Measurements from ENCODE around the gene BAD.
"Not testable (repeated sequence)": the region's sequence is repeated elsewhere in the genome, so short reads cannot be mapped to it uniquely, and the experiment has no call there.

Gene BAD

DNA sequence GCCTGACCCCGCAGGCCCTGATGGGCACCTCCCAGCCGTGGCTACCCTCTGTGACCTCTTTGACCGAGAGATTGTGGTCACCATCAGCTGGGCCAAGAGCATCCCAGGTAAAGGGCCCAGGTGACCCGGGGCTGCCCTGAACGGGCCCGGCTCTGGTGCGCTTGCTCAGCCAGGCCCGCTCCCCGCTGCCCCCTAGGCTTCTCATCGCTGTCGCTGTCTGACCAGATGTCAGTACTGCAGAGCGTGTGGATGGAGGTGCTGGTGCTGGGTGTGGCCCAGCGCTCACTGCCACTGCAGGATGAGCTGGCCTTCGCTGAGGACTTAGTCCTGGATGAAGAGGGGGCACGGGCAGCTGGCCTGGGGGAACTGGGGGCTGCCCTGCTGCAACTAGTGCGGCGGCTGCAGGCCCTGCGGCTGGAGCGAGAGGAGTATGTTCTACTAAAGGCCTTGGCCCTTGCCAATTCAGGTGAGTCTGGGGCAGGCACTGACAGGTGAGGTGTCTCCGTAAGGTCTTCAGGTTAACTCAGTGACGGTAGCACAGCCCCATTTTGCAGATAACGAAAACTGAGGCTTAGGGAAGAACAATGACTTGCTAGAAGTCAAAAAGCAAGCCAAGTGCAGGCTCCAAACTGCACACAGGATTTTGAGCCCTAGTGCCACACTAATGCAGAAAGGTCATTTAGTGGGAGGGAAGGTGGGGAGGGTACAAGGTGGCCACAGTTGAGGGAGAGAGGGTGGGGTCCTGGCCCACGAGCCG is 30.5 kb upstream of the BAD start:
- DNase-seq (ENCODE audit: low read depth in 2 of 2) = no peak

DNA sequence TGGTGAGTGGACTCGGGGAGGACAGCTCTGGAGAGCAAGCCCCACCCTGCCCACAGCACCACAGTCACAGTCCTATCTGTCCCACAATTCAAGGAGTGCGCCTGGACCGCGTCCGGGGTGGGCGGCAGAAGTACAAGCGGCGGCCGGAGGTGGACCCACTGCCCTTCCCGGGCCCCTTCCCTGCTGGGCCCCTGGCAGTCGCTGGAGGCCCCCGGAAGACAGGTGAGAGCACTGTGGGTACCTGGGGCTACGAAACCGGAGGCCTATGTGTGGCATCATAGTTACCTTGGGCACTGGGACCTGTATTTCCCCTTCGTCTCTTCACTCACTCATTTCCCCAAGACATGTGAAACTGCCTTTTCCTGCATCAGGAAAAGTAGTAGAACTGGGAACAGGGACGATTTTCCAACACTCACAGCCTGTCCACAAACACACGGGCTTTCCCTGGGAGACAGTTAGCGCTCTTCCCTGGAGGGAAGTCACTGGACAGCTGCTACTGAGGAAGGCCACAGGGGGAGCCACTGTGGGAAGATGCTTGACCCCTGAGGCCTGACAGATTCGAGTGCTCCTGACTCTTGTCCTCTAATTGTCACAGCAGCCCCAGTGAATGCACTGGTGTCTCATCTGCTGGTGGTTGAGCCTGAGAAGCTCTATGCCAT is 29.8 kb upstream of the BAD start:
- DNase-seq (ENCODE audit: low read depth in 2 of 2) = no peak

DNA sequence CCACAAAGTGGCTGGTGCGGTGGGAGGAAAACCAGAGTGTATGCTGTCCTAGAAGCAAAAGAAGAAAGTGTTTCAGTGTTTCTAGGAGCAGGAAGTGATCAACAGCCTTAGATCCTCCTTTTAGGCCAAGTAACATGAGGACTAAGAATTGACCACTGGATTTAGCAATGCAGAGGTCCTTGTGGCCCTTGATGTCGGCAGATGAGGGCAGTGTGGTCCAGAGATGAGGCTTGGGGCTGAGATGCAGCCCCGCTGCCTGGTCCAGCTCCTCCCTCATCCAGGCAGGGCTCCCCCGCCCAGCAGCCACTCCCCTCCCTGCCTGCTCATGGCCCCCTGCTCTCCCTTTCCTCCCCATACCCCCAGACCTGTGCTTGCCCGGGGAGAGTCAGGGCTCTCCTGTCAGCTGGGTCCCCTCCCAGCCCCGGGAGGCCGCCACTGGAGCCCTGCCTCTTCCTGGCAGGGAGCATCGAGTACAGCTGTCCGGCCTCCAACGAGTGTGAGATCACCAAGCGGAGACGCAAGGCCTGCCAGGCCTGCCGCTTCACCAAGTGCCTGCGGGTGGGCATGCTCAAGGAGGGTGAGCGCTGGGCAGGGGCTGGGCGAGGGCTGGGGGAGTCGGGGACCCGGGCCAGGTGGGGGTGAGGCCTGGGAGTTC is 29.2 kb upstream of the BAD start:
- DNase-seq (ENCODE audit: low read depth in 2 of 2) = no peak

DNA sequence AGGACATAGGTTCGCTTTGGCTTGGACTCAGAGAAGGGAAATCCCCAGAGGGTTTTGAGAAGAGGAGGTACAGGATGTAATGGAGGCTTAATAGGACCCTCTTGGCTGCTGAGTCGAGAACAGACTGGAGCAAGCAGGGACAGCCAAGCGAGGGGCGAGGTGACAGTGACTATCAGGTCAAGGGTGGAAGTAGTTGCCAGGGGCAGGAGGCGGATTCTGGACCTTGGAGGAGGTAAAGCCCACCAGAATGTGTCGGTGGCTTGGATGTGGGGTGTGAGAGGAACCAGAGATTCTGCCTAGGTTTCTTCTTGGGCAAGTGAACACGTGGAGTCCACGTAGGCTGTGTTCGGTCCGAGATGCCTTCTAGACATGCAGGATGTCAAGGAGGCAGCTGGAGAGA is 28.5 kb upstream of the BAD start:
- no peak for DNase-seq (ENCODE audit: low read depth in 2 of 2)

DNA sequence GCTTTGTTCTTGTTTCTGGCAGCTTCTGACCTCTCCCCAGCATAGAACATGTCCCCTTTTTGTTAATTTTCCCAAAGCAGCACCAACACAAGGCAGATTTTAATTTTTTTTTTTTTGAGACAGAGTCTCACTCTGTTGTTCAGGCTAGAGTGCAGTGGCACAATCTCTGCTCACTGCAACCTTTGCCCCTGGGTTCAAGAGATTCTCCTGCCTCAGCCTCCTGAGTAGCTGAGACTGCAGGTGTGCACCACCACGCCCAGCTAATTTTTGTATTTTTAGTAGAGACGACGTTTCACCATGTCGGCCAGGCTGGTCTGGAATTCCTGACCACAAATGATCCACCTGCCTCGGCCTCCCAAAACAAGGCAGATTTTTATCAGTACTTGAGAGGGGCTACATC is 23.3 kb upstream of the BAD start:
- not testable (repeated sequence) for DNase-seq (ENCODE audit: low read depth in 2 of 2)

DNA sequence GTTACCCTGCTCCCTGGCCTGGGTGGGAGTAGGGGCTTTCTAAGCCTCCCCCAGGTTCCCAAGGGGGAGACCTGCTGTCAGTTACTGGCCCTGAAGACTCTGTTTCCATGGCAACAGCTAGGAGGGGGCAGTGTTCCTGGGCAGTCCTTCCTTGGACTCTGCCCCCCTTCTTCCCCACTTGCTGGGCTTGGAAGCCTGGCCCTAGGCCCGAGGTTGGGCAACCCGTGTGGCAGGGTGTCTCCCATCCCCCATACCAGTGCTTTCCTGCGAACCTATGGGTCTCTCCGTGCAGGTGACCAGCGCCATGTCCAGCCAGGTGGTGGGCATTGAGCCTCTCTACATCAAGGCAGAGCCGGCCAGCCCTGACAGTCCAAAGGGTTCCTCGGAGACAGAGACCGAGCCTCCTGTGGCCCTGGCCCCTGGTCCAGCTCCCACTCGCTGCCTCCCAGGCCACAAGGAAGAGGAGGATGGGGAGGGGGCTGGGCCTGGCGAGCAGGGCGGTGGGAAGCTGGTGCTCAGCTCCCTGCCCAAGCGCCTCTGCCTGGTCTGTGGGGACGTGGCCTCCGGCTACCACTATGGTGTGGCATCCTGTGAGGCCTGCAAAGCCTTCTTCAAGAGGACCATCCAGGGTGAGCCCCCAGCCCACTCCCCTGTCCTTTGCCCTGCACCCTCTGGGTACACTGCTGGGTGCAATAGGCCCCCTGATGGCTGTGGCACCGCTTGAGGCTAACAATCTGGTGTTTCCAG is 22.6 kb upstream of the BAD start:
- DNase-seq (ENCODE audit: low read depth in 2 of 2) = no peak

DNA sequence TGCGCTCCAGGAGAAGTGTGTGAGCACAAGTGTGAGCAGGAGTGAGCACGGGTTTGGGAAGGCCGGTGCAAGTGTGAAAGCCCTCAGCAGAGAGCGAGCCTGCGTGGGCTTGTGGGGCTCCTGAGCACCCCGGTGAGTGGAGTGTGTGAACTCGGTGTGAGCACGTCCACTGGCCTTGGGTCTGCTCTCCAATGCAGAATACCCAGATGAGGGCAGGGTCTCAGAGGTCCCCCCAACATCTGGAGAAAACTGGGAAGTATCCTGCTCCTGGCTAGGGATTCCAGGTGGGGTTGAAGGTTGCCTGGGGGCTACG is 22.1 kb upstream of the BAD start:
- DNase-seq (ENCODE audit: low read depth in 2 of 2) = no peak

DNA sequence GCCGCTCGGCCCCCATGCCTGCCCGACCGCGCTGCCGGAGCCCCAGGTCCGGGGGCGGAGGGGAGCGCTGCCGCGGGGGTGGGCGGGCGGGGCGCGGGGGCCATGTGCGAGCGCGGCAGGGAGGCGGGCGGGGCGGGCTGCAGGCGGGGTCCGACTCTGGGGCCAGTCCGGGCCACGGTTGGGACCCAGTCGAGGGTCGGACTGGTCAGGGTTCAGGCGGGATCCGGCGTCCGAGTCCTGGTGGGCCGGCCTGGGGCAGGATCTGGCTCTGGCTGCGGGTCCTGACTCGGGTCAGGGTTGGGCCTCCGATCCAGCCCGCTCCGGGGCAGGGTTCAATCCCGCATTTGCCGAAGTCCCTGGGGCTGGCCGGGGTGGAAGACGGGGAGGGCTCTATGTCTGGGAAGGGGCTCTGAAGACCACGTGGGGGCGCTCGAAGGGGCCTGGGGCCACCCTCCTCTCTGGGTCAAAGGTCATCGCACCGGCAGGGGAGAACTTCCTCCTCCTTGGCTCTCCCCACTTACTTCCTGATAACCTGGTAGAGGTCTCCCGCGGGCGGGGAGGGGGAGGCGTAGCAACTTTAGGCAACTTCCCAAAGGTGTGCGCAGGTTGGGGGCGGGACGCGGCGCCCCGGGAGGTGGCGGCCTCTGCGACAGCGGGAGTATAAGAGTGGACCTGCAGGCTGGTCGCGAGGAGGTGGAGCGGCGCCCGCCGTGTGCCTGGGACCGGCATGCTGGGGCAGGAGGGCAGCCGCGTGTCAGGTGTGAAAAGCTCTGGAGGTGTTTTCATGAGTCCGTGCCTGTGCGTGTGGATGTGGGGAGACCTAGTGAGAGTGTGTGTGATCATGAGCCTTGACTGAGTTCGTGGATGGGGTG is 21.5 kb upstream of the BAD start:
- DNase-seq (ENCODE audit: low read depth in 2 of 2) = peak; percentile 41 to 51

DNA sequence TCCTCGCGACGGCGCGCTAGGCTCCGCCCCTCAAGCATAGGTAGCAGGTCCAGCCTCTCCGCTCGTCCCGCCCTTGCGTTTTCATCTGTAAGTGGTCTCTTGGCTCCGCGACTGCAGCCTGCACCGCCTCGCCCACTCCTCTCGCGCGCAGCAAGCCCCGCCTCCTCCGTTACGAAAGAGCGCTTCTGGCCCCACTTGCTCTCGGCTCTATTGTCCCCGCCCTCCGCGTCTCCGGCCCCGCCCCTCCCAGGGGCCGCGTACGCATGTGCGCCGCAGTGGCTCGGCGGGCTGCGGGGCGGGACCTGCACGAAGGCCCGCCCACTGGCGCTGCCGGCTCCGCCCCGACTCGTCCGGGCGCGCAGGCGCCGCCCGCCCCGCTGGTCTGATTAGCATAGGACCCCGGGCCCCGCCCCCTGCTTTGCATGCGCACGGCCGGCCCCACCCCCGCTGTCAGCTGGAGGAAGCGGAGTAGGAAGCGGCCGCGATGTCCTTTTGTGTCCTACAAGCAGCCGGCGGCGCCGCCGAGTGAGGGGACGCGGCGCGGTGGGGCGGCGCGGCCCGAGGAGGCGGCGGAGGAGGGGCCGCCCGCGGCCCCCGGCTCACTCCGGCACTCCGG is 20.7 kb upstream of the BAD start, which contains the start of gene ESRRA:
TSS of gene ESRRA (plus strand) at position 450 of the 616 bp plus-strand sequence. CDS start 1,656 bp downstream, outside the sequence.
- peak; percentile 99 for DNase-seq (ENCODE audit: low read depth in 2 of 2)

DNA sequence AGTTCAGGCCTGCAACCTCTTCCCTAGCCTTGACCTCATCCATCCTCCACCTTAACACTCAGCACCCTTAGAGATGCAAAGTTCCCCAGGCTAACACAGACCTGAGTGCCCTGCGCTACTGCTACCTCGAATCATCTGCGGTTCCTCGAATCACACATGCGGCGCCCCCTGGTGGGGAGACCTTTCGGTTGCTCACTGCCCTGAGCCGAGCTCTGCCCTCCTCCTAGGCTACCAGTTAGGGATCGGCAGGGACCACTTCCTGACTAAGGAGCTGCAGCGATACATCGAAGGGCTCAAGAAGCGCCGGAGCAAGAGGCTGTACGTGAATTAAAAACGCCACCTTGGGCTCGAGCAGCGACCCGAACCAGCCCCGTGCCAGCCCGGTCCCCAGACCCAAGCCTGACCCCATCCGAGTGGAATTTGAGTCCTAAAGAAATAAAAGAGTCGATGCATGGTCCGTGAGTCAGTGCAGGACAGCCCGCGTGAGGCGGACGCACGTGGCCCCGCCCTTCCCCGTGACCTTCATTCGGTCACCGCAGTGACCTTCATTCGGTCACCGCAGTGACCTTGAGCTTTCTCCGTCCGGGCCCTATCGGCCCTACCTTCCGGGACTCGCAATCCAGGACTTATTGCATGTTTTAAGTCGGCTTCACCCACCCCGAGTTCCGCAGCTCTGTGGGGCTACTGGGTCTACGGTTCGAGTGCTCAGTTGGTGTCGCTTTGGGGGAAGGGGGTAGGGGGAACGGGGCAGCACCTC is 20.0 kb upstream of the BAD start:
- peak; percentile 85 to 86 for DNase-seq (ENCODE audit: low read depth in 2 of 2)

DNA sequence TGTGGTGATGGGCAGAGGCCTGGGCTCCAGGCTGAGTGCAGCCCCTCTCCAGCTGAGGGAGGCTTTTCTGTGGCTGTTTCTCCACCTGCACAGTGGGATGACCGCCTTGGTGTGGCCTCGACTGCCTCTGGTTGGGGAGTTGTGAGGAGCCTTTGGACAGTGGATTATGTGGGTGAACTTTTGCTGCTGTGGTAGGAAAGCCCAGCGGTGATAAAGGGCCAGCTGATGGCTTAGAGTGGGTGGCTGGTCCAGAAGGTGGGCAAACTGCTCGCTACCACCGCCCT is 19.5 kb upstream of the BAD start:
- DNase-seq (ENCODE audit: low read depth in 2 of 2) = no peak

DNA sequence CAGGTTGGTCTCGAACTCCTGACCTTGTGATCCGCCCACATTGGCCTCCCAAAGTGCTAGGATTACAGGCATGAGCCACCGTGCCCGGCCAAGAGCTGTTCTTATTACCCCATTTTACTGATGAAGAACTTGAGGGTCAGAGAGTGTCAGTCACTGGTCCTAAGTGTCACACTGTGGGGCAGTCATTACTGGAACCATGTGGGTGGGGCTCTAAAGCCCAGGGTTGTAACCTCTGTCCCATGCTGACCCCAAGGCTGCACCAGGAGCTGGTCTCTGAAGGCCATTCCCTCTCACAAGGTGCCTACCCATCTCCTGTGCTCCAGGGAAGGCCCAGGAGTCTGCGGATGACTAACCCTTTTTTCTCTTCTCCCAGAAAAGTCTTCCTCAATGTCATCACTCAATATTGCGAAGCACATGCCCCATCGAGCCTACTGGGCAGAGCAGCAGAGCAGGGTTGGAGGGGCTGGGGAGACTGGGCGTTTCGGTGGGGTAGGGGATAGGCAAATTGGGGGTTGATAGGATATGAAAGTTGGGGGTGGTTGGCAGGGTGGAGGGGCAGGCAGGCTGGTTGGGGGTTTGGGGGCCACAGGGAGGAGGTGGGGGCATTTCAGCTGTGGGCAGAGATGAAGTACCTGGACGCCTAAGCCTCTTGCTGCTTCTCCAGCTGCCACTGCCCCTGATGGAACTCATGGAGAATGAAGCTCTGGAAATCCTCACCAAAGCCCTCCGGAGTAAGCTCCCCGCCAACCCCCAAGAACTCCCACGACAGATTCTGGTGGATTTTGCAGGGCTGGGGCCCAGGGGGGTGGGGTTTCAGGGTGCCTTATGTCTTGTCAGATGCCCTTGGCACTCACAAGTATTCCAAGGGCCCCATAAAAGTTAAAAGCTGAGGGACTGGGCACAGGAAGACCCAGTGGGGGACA is 18.9 kb upstream of the BAD start:
- no peak for DNase-seq (ENCODE audit: low read depth in 2 of 2)

DNA sequence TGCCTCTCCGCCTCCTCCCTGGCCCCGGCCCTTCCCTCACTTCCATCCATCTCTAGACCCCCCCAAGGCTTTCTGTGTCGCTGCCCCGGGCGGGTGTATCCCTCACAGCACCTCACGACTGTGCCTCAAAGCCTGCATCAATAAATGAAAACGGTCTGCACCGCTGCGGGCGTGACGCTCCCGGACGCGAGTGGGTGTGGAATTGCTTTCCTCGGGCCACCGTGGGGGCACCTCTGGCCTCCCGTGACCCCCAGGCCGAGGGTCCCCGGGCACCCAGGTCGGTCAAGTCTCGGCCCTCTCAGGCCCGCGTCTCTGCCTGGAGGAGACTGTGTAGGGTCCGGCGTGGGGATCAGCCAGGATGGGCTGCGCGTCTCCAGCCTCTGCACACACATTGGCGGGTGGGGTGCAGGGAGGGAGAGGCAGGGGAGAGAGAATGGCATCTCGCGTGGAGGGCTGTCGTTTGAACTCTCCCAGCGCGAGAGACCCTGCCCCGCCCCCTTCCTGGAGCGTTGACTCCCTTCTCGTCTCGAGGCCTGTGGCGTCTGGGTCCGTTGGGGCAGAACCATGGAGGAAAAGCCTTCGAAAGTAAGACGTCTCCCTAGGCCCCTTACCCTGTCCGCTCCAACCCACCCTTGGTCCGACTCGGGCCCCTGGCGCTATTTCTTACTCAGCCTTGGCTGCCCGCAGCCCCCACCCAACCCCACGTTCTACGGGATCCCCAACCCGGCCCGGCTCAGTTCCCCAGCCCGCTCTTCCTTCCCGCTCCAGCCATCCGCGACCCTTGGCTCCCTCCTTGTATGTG is 15.6 kb upstream of the BAD start, which contains the start of gene CATSPERZ:
TSS of gene CATSPERZ (plus strand) at position 512 of the 802 bp plus-strand sequence. CDS start at position 565, 53 bp downstream.
- no peak for DNase-seq (ENCODE audit: low read depth in 2 of 2)

DNA sequence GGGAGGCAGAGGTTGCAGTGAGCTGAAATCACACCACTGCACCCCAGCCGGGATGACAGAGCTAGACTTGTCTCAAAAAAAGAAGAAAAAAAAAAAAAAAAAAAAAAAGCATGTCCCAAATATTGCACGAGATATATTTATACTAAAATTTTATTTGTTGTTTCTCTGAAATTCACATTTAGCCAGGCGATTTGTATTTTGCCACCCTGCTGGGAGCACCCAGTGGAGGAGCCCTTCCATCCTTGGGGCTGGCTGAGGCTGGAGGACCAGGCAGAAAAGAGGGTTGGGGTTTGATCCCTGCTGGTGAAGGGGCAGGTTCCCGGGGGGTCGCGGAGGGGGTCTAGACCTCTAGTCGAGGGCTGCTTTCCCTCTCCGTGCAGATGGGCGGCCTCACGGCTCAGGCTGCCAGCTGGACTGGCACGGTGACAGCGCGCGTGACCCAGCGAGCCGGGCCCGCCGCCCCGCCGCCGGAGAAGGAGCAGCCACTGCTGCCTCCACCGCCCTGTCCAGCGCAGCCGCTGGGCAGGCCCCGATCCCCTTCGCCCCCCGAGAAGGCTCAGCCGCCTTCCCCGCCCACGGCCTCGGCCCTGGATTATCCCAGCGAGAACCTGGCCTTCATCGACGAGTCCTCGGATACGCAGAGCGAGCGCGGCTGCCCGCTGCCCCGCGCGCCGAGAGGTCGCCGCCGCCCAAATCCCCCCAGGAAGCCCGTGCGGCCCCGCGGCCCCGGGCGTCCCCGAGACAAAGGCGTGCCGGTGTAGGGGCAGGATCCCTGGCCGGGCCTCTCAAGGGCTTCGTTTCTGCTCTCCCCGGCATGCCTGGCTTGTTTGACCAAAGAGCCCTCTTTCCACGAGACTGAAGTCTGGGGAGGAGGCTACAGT is 14.7 kb upstream of the BAD start:
- no peak for DNase-seq (ENCODE audit: low read depth in 2 of 2)

DNA sequence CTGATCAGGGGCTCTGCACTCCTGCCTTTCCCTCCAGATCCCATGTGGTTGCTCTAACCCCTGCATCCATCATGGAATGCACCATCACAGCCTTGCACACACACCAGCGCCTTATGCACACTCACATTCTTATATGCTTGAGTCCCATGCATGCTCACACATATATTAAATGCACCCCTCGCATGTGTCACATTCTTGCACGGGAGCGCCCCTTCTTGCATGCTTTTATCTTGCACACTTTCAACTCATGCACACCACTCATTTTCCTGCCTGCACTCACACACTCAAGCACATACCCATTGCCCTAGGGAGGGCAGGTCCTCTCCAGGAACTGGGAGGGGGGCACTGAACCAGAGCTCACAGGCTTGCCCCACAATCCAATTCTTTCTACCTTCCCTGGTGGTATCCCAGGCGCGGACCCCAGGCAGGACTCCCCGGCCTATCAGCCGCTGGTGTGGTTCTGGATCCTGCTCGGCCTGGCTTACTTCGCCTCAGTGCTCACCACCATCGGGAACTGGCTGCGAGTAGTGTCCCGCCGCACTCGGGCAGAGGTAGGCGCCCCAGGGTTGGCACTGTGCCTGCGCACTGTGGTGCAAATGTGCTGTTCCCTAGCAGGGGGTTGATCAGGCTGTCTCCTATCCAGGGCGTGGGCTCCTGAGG is 13.4 kb upstream of the BAD start:
- no peak for DNase-seq (ENCODE audit: low read depth in 2 of 2)

DNA sequence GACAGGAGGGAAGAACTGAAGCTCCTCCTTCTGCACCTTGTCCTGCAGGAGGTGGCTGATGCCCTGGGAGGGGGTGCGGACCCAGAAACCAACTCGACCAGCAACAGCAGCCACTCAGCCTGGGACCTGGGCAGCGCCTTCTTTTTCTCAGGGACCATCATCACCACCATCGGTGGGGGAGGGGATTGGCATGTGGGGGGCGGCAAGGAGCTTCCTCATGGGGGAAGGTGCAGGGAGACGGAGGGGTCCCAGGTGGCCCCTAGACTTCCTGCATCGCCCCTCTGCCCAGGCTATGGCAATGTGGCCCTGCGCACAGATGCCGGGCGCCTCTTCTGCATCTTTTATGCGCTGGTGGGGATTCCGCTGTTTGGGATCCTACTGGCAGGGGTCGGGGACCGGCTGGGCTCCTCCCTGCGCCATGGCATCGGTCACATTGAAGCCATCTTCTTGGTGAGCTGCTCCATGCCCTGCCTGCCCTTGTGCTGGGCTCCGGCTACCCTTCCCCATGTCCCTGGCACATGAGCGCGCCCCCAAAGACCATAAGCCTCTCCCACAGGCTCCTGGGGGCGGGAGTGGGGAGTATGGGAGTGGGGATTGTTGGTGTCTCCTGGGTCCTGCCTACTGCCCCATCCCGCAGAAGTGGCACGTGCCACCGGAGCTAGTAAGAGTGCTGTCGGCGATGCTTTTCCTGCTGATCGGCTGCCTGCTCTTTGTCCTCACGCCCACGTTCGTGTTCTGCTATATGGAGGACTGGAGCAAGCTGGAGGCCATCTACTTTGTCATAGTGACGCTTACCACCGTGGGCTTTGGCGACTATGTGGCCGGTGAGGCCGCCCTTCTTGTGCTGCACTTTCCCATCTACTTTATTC is 12.6 kb upstream of the BAD start:
- no peak for DNase-seq (ENCODE audit: low read depth in 2 of 2)

Data from activated CD8-positive, alpha-beta memory T cell treated with anti-CD3 and anti-CD28 coated beads for 4 hours (primary cell).